GM18951 (cell line): ENCODE measurements around the gene MLH3.

Experiments
- POLR2A ChIP-seq: IDR thresholded peaks from 4 replicates; pipeline ENCODE4 v1.6.1; 2011; ENCODE audit warnings: mild to moderate bottlenecking; ENCODE audit not compliant: insufficient read length, insufficient read depth; ENCODE audit errors: extremely low read depth
- in situ Hi-C: fragments of 300-500 bp; cut with MboI; formaldehyde crosslinking; loops from one replicate; pipeline ENCODE4 v1.12.0; 2022; ENCODE audit warnings: low sequenced_read_pairs, mixed read lengths, inconsistent platforms; ENCODE audit not compliant: unreplicated experiment

MLH3 gene

DNA sequence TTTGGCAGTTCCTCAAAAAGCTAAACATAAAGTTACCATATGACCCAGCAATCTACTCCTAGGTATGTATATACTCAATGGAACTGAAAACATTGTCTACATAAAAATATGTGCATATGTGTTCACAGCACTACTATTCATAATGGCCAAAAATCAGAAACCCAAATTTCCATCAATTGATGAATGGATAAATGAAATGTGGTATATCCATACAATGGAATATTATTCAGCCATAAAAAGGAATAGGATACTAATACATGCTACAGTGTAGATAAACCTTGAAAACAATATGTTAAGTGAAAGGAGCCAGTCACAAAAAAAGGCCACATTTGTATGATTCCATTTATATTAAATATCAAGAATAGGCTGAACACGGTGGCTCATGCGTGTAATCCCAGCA is 9.2 kb upstream of the MLH3 start:
- TF ChIP-seq POLR2A, result no peak
- in situ Hi-C loops, result no loop called here

DNA sequence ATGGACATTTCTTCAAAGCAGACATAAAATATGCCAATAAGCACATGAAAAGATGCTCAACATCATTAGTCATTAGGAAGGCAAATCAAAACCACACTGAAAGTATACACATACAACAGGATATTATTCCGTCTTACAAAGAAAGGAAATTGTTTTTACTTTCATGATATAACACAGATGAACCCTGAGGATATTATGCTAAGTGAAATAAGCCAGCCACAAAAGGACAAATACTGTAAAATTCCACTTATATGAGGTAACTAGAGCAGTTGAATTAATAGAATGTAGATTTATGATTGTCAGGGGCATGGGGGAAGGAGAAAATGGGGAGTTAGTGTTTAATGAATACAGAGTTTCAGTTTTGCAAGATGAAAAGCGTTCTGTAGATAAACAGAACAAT is 8.4 kb upstream of the MLH3 start:
- in situ Hi-C loops, result no loop called here
- TF ChIP-seq POLR2A, result no peak

DNA sequence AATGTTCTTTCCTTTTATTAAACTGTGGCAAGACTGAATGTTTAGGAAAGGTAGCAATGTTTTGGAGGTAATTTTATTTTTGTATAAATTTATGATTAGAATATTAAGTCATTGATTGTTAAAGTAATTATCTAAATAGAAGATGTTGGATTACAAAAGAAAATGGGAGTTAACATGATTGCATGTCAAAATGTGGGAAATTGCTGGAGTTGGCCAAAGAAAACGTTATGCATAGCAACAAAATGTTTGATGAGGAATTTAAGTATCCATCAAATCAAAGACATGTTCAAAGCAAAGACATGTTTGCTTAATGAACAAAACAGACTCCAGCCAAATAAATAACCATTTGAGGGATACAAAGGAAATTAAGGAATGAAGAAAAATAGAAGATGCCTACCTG is 3.2 kb upstream of the MLH3 start:
- in situ Hi-C loops, result no loop called here
- no peak for TF ChIP-seq POLR2A

DNA sequence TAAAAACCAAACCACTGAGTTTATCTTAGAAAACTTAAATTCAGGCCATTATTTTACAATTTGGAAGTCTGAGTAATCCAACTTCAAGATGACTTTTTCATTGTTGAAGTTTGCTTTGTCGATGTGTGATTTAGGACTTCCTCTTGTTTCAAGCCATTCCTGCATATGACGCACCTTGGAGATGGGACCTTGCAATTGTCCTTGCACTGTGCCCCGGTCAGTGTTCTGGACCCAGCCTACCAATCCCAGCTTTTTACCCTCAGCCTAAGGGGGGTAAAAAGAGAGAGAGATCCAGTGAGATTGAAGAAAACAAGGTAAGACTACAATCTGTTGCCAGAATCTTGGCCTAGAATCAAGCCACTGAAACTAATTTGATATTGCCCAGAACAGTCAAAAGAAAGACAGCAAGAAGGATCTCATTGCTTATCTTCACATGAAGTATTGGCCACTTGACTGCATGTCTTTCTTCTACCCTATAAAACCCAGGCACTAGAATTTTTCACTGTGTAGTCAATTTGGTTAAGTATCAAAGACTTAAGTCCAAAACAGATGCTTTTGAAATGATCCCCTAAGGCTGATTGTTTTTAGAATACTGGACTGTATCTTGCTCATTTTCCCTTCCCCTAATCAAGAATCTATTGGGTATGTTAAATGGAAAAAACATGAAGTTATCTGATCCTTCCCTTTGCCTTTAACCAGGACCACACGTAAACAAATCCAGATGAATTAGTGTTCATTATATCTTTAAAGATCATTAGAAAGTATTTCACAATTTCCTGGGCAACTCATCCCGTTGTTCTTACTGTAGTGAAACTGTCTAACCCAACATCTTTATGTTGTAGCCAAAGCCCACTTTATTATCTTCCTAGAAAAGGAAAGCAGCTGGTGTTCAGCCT is 2.4 kb upstream of the MLH3 start:
- no peak for TF ChIP-seq POLR2A
- in situ Hi-C loops, result no loop called here

DNA sequence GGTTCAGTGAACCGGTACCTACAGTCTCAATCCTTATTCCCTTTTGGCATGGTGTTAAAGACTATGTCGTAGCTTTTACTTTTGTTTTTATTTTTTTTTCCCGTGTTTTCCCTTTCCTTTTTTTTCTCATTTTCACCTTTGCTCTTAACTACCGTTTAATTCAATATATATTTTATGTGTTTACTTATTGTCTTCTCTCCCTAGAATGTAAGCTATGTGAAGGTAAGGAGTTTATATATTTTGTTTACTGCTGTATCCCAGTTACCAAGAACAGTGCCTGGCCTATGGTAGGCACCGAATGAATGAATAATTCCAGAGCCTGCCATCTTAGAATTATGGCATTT is 261 bp upstream of the MLH3 start:
- TF ChIP-seq POLR2A, result no peak

DNA sequence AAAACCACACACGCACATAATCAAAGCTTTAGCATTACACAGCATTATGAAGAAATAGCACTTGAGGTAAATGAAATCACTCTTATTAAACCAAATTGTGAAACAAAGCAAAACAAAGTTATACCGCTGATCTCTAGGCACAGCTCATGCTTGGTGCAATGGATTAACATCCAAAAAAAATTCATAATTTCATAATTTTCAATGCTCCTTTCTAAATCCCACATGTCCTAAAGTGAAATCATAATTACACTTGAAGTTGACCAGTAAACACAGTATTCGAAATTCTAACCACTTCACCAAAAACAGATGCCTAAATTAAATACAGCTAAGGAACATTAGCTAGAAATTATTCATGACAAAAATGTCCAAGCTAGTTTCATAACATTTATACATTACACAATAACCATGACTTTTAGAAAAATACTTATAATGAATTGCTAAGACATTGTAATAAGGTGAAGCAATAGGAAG is 1.5 kb downstream of the MLH3 start:
- no peak for TF ChIP-seq POLR2A
- in situ Hi-C loops, result no loop called here

More for the DNA sequence above, 261 bp upstream of the MLH3 start:
- in situ Hi-C loops, result no loop called here

DNA sequence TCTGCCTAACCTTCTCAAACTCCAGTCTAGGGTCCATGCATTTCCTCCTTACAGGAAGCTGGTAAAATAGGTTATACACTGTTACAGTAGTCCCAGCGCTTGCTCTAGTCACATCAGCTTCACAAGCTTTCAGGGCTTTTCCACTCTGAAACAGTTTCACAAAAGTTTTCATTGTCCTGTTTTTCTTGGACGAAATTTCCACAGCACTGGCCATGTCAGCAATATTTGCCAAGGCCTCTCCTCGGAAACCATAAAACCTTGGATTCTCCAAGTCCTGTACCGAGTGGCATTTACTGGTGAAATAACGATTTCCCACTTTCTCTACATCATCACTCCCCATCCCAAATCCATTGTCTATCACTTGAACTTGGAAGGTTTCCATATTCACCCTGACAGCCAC is 2.1 kb downstream of the MLH3 start:
- in situ Hi-C loops, result no loop called here
- TF ChIP-seq POLR2A, result no peak

DNA sequence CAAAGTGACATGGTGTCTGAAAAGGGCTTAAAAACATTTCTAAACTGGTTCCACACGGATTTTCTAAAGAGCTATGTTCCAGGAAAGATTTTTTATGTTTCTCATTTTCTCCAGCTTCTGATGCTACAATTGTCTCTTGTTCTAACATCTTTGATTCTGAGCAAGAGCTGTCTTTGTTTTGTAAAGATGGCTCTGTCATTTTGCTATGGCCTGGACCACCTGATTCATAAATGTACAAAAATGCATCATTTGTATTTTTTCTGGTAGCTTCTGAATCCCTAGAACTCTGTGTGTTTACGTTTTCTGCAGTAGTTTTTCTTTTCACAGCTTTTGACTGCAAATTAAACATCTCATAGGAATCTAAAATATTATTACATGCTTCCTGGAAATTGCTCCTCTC is 3.2 kb downstream of the MLH3 start:
- no peak for TF ChIP-seq POLR2A
- in situ Hi-C loops, result no loop called here

DNA sequence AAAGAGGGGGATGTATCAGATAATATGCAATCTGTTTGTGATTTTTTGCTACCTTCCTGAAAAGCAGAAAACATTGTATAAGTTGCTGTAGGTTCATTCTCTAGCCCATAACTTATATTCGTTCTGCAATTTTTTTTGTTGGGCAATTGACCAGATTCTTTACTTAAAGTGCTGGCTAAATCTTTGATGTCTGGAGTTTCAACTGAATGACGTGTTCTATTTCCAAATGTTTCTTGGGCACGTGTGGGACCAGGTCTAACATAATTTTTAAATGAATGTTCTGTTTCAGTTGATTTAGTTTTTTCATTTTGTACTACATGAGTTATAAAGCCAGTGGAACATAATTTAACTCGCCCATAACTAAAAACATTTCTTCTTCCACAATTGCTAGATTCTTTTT is 3.8 kb downstream of the MLH3 start:
- TF ChIP-seq POLR2A, result no peak
- in situ Hi-C loops, result no loop called here

DNA sequence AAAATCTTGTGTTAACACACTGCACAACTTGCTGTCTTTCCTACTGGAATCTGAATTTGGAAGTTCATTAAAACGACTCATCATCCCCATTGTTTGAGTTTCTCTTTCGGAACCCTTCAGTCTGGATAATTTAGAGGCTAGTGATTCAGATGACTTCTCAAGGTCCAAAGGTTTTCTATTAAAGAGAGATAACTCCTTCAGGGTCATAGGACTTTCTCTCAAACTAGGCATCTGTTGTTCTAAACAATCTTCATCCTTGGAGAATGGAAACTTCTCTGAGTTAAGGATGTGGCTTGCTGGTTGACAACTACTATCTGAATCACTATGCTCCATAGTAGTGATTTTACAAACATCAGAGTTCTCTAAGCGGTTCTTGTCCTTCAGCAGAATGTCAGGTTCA is 4.4 kb downstream of the MLH3 start:
- no peak for TF ChIP-seq POLR2A
- in situ Hi-C loops, result no loop called here

DNA sequence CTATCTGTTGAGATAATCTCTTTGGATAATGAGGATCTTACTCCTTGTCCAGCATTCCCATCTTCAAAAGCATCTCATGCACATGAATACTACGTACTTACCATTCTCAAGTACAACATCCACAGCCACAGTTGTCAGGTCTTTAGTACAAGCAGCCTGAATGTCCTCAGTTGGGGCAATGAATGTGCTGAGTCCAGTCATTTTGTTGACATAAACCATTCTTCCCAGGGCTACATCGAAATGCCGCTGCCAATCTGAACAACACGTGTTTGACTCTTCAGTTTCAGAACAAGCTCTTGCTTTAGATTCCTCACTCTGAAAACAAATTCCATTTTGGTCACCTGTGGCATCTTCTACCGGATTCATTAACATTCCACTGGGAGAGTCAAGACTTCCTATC is 5.0 kb downstream of the MLH3 start:
- no peak for TF ChIP-seq POLR2A

DNA sequence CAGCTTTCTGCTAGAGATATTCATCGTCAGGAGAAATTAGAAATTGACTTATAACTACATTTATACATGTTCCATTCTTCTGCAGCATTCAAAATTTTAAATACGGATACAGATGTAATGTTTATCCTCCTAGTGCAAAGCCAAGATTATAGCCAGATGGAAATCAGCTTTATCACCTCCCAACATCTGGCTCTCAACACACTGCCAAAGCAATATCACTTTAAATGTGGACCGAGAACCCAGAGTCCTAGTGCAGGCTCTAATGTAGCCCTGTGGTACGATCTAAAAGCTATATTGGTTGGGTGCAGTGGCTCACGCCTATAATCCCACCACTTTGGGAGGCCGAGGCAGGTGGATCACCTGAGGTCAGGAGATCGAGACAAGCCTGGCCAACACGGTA is 6.5 kb downstream of the MLH3 start:
- TF ChIP-seq POLR2A, result no peak
- in situ Hi-C loops, result no loop called here

More for the DNA sequence above, 5.0 kb downstream of the MLH3 start:
- in situ Hi-C loops, result no loop called here

DNA sequence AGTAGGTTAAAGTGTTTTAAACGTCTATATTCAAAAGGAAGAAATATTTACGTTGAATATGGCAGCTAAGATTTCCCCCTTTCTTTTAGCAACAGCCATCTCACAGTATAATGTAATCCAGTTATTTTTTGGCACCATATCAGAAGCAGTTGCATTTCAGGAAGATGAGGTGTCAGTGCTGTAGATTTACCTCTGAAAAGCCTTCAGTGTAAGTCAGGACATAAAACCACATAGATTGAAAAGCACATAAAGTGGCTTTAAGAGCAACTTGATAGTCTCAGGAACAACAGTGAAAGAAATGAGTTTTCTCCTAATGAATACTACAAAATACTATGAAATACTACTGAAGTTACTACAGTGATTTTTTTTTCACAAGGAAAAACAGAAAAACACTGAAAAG is 6.9 kb downstream of the MLH3 start:
- in situ Hi-C loops, result no loop called here

DNA sequence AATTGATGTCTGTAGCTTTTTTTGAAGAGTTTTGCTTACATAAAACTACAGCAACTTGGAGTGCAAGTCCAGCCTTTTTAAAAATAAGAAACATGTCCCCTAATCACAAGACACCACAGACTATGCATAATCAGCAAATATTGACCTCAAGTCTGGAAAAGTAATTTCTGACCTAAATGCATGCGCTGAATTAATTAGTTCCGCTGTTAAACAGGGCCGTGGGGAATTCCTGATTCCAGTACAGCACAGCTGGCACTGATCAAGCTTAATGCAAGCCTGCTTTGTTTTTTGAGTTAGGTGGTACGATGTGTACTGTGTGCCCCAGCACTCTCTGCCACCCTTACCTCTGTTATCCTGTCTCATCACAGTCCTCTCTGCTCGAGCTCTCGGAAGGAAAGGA is 9.2 kb downstream of the MLH3 start:
- in situ Hi-C loops, result no loop called here
- no peak for TF ChIP-seq POLR2A

More for the DNA sequence above, 6.9 kb downstream of the MLH3 start:
- TF ChIP-seq POLR2A, result no peak
